ENCODE results near the gene MAP3K14.

- TF ChIP-seq CTCF (IDR thresholded peaks at IDR 0.05; ENCODE audit: low read depth, low read length): no peak
- TF ChIP-seq EZH2phosphoT487 (IDR thresholded peaks at IDR 0.05; ENCODE audit: low read depth): no peak
Observed at GRCh38 chr17:45306094-45306493, 10.7 kb downstream of the MAP3K14 start.
